HepG2 (cell line): ENCODE measurements around the gene IL1R1. TPM values are rescaled to one million over a fixed set of nuclear protein-coding genes. Genes with fewer than 3 reads are reported as not detected.

ENCODE experiments used
- AHR ChIP-seq: IDR thresholded peaks from 2 replicates; pipeline ENCODE4 v1.6.1; 2018; ENCODE audit warnings: missing genetic modification reagents, missing compliant biosample characterization
- CHD4 ChIP-seq: fragments of 200-600 bp; sonication (generic); IDR thresholded peaks from 2 replicates; pipeline ENCODE4 v1.7.0; 2017; ENCODE audit warnings: mild to moderate bottlenecking, low read length, borderline replicate concordance
- FOXA3 ChIP-seq: IDR thresholded peaks from 2 replicates; pipeline ENCODE4 v1.6.1; 2016; ENCODE audit warnings: missing genetic modification reagents, missing compliant biosample characterization
- FOXC1 ChIP-seq: sonication (generic); formaldehyde crosslinking; IDR thresholded peaks from 2 replicates; pipeline ENCODE4 v1.8.0; 2022; ENCODE audit warnings: mild to moderate bottlenecking, missing genetic modification reagents, borderline replicate concordance
- FOXP1 ChIP-seq, 2 experiments: fragments of 450-650 bp in 1 of 2; IDR thresholded peaks; 2 replicates each; pipeline ENCODE4 v1.6.1; 2017 to 2018; ENCODE audit warnings: antibody characterized with exemption in 1 of 2
- HCFC1 ChIP-seq: fragments of 150-350 bp; IDR thresholded peaks from 2 replicates; pipeline ENCODE4 v1.6.1; 2014; ENCODE audit warnings: low read depth, low read length
- MED8 ChIP-seq: sonication (generic); formaldehyde crosslinking; IDR thresholded peaks from 2 replicates; pipeline ENCODE4 v1.8.1; 2023; ENCODE audit warnings: mild to moderate bottlenecking, missing genetic modification reagents; ENCODE audit not compliant: insufficient replicate concordance
- PRMT3 ChIP-seq: sonication (generic); formaldehyde crosslinking; IDR thresholded peaks from 2 replicates; pipeline ENCODE4 v1.8.1; 2022; ENCODE audit warnings: low read depth, mild to moderate bottlenecking, moderate library complexity, missing genetic modification reagents, borderline replicate concordance
- RARG ChIP-seq: sonication (generic); formaldehyde crosslinking; IDR thresholded peaks from 2 replicates; pipeline ENCODE4 v1.4.0; 2020; ENCODE audit warnings: low read depth, mild to moderate bottlenecking, missing genetic modification reagents
- SALL2 ChIP-seq: sonication (generic); formaldehyde crosslinking; IDR thresholded peaks from 2 replicates; pipeline ENCODE4 v1.8.1; 2023; ENCODE audit warnings: mild to moderate bottlenecking, missing genetic modification reagents, inconsistent platforms
- SOX6 ChIP-seq, 2 experiments: fragments of 450-650 bp in 1 of 2; sonication (generic) in 1 of 2; formaldehyde crosslinking in 1 of 2; IDR thresholded peaks; 2 replicates each; pipeline versions ENCODE4 v1.4.0 to v1.6.1; 2017 to 2020; ENCODE audit warnings: antibody characterized with exemption in 1 of 2, mild to moderate bottlenecking in 1 of 2, missing genetic modification reagents in 1 of 2
- U2AF2 ChIP-seq: fragments of 200-400 bp; formaldehyde crosslinking; IDR thresholded peaks from 2 replicates; pipeline ENCODE4 v1.6.1; 2017; ENCODE audit warnings: low read depth, mild to moderate bottlenecking, low read length
- XBP1 ChIP-seq: sonication (generic); formaldehyde crosslinking; IDR thresholded peaks from 2 replicates; pipeline ENCODE4 v1.5.0; 2020; ENCODE audit warnings: missing genetic modification reagents
- ZNF230 ChIP-seq: sonication (generic); formaldehyde crosslinking; IDR thresholded peaks from 2 replicates; pipeline ENCODE4 v1.4.0; 2020; ENCODE audit warnings: mild to moderate bottlenecking, missing genetic modification reagents
- ZNF235 ChIP-seq: sonication (generic); formaldehyde crosslinking; IDR thresholded peaks from 2 replicates; pipeline ENCODE4 v1.8.1; 2023; ENCODE audit warnings: mild to moderate bottlenecking, missing genetic modification reagents, borderline replicate concordance
- ZNF251 ChIP-seq: sonication (generic); formaldehyde crosslinking; IDR thresholded peaks from 2 replicates; pipeline ENCODE4 v1.9.0; 2021; ENCODE audit warnings: mild to moderate bottlenecking, missing genetic modification reagents
- ZNF292 ChIP-seq: sonication (generic); formaldehyde crosslinking; IDR thresholded peaks from 2 replicates; pipeline ENCODE4 v1.8.1; 2022; ENCODE audit warnings: mild to moderate bottlenecking, low read depth, missing genetic modification reagents, borderline replicate concordance
- ZNF331 ChIP-seq: sonication (generic); formaldehyde crosslinking; IDR thresholded peaks from 2 replicates; pipeline ENCODE4 v1.4.0; 2020; ENCODE audit warnings: missing genetic modification reagents
- ZNF746 ChIP-seq: sonication (generic); formaldehyde crosslinking; IDR thresholded peaks from 2 replicates; pipeline ENCODE4 v1.8.0; 2022; ENCODE audit warnings: mild to moderate bottlenecking, missing genetic modification reagents
- ZNF816 ChIP-seq: sonication (generic); formaldehyde crosslinking; IDR thresholded peaks from 2 replicates; pipeline ENCODE4 v1.8.0; 2022; ENCODE audit warnings: missing genetic modification reagents, mild to moderate bottlenecking, borderline replicate concordance
- ZNF891 ChIP-seq: sonication (generic); formaldehyde crosslinking; IDR thresholded peaks from 2 replicates; pipeline ENCODE4 v1.5.0; 2020; ENCODE audit warnings: mild to moderate bottlenecking, missing genetic modification reagents
- ZSCAN20 ChIP-seq: sonication (generic); formaldehyde crosslinking; IDR thresholded peaks from 2 replicates; pipeline ENCODE4 v1.4.0; 2020; ENCODE audit warnings: missing genetic modification reagents, mild to moderate bottlenecking, borderline replicate concordance
- polyA plus RNA-seq, 8 experiments: library from polyadenylated mRNA; depleted of rRNA in 3 of 8; stranded (reverse) in 7 of 8; unstranded in 1 of 8; fragments of >200 nt; fragmentation: Illumina TruSeq in 4 of 8; extraction: Trizol in 4 of 8; gene quantifications; 2 replicates each; pipeline versions ENCODE4 v1.2.1 to v1.2.3, GENCODE V29; 2011 to 2016; ENCODE audit warnings: low read depth in 4 of 8, missing spikeins in 1 of 8, mixed read lengths in 1 of 8; ENCODE audit not compliant: insufficient read depth in 1 of 8
- total RNA-seq, 5 experiments: library from RNA; depleted of rRNA; stranded (reverse); fragments of >200 nt; fragmentation: Illumina TruSeq; extraction: Trizol; gene quantifications; 2 replicates each; pipeline ENCODE4 v1.2.3, GENCODE V29; 2016; ENCODE audit warnings: low read depth in 1 of 5
- TF ChIP-seq, protein P1 (sequence below): sonication (generic); formaldehyde crosslinking; IDR thresholded peaks from 2 replicates; pipeline ENCODE4 v1.8.0; 2022; ENCODE audit warnings: mild to moderate bottlenecking, missing genetic modification reagents, moderate library complexity
- TF ChIP-seq, protein P2 (sequence below): sonication (generic); formaldehyde crosslinking; IDR thresholded peaks from 2 replicates; pipeline ENCODE4 v1.8.0; 2022; ENCODE audit warnings: mild to moderate bottlenecking, missing genetic modification reagents
- TF ChIP-seq, protein P3 (sequence below): sonication (generic); formaldehyde crosslinking; IDR thresholded peaks from 2 replicates; pipeline ENCODE4 v1.8.0; 2022; ENCODE audit warnings: mild to moderate bottlenecking, missing genetic modification reagents, borderline replicate concordance
- TF ChIP-seq, protein P4 (sequence below): sonication (generic); formaldehyde crosslinking; IDR thresholded peaks from 2 replicates; pipeline ENCODE4 v1.5.0; 2020; ENCODE audit warnings: missing genetic modification reagents

The IL1R1 gene
- total and polyA plus RNA-seq, 2 of the 13 experiments (the other 11 are each of a cell fraction or from before 2014, with no cell fraction given) = 38.0 to 93.1 TPM

DNA sequence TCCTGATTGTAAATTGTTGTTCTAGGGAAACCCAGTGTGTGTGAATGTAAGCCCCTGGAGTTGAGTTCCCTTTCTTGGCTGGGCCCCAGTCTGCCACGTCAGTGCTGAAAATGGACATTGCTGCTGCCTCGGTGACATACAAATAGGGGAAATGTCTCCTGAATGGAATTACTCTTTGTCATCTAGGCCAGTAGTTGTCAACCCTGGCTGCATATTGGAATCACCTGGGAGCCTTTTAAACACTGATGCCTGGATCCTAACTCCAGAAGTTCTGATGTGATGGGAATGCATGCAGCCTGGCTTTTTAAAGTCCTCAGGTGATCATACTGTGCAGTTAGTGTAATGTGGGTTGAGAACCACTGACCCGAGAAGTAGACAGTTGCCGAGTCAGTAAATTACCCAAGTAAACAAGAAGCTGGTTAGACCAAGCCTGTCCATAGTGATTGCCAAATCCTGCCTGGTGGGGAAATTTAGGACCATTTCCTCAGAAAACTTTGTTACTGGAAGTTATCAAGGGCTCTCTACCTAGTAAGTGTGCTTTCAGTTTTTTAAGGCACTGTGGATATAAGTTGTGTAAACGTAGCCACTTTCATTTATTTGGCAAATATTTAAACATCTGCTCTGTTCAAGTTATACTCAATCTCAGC is 27.6 kb upstream of the IL1R1 start (continued):
- TF ChIP-seq SOX6 (IDR thresholded peaks at IDR 0.05) = no peak
- TF ChIP-seq SOX6 (CRISPR knock-in tag; IDR thresholded peaks at IDR 0.05) = peak; percentile 48; the same call in 1 of the 2 replicates
- TF ChIP-seq U2AF2 = no peak
- no peak for TF ChIP-seq RARG (CRISPR knock-in tag)
- TF ChIP-seq, protein P1, sequence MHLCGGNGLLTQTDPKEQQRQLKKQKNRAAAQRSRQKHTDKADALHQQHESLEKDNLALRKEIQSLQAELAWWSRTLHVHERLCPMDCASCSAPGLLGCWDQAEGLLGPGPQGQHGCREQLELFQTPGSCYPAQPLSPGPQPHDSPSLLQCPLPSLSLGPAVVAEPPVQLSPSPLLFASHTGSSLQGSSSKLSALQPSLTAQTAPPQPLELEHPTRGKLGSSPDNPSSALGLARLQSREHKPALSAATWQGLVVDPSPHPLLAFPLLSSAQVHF (CRISPR knock-in tag) = no peak
- TF ChIP-seq ZNF746 (CRISPR knock-in tag) = no peak
- TF ChIP-seq ZNF292 (CRISPR knock-in tag) = peak; percentile 51; the same call in 1 of the 2 replicates
- TF ChIP-seq FOXA3 (CRISPR knock-in tag) = peak; percentile 61
- TF ChIP-seq SALL2 (CRISPR knock-in tag) = no peak
- TF ChIP-seq, protein P2, sequence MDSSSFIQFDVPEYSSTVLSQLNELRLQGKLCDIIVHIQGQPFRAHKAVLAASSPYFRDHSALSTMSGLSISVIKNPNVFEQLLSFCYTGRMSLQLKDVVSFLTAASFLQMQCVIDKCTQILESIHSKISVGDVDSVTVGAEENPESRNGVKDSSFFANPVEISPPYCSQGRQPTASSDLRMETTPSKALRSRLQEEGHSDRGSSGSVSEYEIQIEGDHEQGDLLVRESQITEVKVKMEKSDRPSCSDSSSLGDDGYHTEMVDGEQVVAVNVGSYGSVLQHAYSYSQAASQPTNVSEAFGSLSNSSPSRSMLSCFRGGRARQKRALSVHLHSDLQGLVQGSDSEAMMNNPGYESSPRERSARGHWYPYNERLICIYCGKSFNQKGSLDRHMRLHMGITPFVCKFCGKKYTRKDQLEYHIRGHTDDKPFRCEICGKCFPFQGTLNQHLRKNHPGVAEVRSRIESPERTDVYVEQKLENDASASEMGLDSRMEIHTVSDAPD (CRISPR knock-in tag) = peak; percentile 86; the same call in 1 of the 2 replicates
- TF ChIP-seq CHD4 = no peak
- no peak for TF ChIP-seq ZNF891 (CRISPR knock-in tag)
- no peak for TF ChIP-seq PRMT3 (CRISPR knock-in tag)
- peak; percentile 17; the same call in 1 of the 2 replicates for TF ChIP-seq ZNF331 (CRISPR knock-in tag)
- TF ChIP-seq FOXC1 (CRISPR knock-in tag) = no peak
- TF ChIP-seq FOXP1 (IDR thresholded peaks at IDR 0.05) = no peak
- TF ChIP-seq FOXP1 (CRISPR knock-in tag; IDR thresholded peaks at IDR 0.05) = 0 out of 2 replicates have a peak, but pooled peaks have one; percentile 39
- TF ChIP-seq, protein P3, sequence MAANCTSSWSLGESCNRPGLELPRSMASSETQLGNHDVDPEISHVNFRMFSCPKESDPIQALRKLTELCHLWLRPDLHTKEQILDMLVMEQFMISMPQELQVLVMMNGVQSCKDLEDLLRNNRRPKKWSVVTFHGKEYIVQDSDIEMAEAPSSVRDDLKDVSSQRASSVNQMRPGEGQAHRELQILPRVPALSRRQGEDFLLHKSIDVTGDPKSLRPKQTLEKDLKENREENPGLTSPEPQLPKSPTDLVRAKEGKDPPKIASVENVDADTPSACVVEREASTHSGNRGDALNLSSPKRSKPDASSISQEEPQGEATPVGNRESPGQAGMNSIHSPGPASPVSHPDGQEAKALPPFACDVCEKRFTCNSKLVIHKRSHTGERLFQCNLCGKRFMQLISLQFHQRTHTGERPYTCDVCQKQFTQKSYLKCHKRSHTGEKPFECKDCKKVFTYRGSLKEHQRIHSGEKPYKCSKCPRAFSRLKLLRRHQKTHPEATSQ (CRISPR knock-in tag) = no peak
- TF ChIP-seq MED8 (CRISPR knock-in tag) = no peak
- no peak for TF ChIP-seq ZSCAN20 (CRISPR knock-in tag)
- no peak for TF ChIP-seq ZNF816
- TF ChIP-seq AHR (CRISPR knock-in tag) = no peak
- no peak for TF ChIP-seq ZNF230
- 0 out of 2 replicates have a peak, but pooled peaks have one; percentile 21 for TF ChIP-seq ZNF251
- TF ChIP-seq XBP1 (CRISPR knock-in tag) = no peak
- no peak for TF ChIP-seq ZNF235 (CRISPR knock-in tag)
- TF ChIP-seq HCFC1 = no peak
- TF ChIP-seq, protein P4, sequence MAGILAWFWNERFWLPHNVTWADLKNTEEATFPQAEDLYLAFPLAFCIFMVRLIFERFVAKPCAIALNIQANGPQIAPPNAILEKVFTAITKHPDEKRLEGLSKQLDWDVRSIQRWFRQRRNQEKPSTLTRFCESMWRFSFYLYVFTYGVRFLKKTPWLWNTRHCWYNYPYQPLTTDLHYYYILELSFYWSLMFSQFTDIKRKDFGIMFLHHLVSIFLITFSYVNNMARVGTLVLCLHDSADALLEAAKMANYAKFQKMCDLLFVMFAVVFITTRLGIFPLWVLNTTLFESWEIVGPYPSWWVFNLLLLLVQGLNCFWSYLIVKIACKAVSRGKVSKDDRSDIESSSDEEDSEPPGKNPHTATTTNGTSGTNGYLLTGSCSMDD = no peak
